Lung (tissue), 12 donors: ENCODE results near the gene BCAN. TPM values are rescaled to one million over a fixed set of nuclear protein-coding genes. Genes with fewer than 3 reads are reported as not detected.

ENCODE experiments used
- ATAC-seq: fragments of 200-7000 bp; cut with Tn5 transposase; one replicate; pipeline ENCODE4 v1.9.1; 2020; ENCODE audit warnings: moderate number of reproducible peaks; ENCODE audit not compliant: insufficient read depth, low FRiP score
- DNase-seq, 3 donors: peaks; one replicate each; pipeline ENCODE4 v3.0.0-alpha.2; 2013 to 2017
- H3K27ac ChIP-seq, 2 donors: one replicate each; pipeline ENCODE4 v1.5.1; 2013; ENCODE audit warnings: mild to moderate bottlenecking in 2 of 2, moderate library complexity in 2 of 2, control low read depth in 1 of 2, inconsistent platforms in 1 of 2, low read depth in 1 of 2, low read length in 1 of 2
- H3K27me3 ChIP-seq, 3 donors: one replicate each; pipeline ENCODE4 v1.5.1; 2013; ENCODE audit warnings: low read length in 2 of 3; ENCODE audit not compliant: control insufficient read depth in 3 of 3, insufficient read depth in 3 of 3
- H3K36me3 ChIP-seq, 4 donors: one replicate each; pipeline ENCODE4 v1.5.1; 2013; ENCODE audit warnings: low read length in 4 of 4, mild to moderate bottlenecking in 1 of 4, moderate library complexity in 1 of 4; ENCODE audit not compliant: control insufficient read depth in 4 of 4, insufficient read depth in 4 of 4
- H3K4me1 ChIP-seq, 5 donors: one replicate each; pipeline ENCODE4 v1.5.1; 2013; ENCODE audit warnings: low read length in 5 of 5, mild to moderate bottlenecking in 2 of 5, moderate library complexity in 1 of 5; ENCODE audit not compliant: control insufficient read depth in 5 of 5, insufficient read depth in 5 of 5
- H3K4me3 ChIP-seq: one replicate; pipeline ENCODE4 v1.5.1; 2013; ENCODE audit warnings: mild to moderate bottlenecking, control low read depth, moderate library complexity
- H3K9ac ChIP-seq, 2 donors: one replicate each; pipeline ENCODE4 v1.5.1; 2013; ENCODE audit warnings: low read length in 2 of 2, control low read depth in 1 of 2; ENCODE audit not compliant: insufficient read depth in 1 of 2
- H3K9me3 ChIP-seq, 4 donors: one replicate each; pipeline ENCODE4 v1.5.1; 2013; ENCODE audit warnings: low read length in 3 of 4, mild to moderate bottlenecking in 1 of 4, moderate library complexity in 1 of 4; ENCODE audit not compliant: control insufficient read depth in 4 of 4, insufficient read depth in 3 of 4
- CTCF ChIP-seq: IDR thresholded peaks from 2 replicates; pipeline ENCODE4 v1.5.1; 2012; ENCODE audit warnings: mild to moderate bottlenecking; ENCODE audit errors: control extremely low read depth, extremely low read depth
- WGBS, 2 donors: extraction: QIAGEN DNeasy Blood & Tissue Kit; methylation state at CpG; one replicate each; pipeline ENCODE4 v1.1.7; 2013; 5-methylcytosine and 5-hydroxymethylcytosine counted together
- polyA plus RNA-seq, 2 donors: library from polyadenylated mRNA; stranded (reverse); fragments of 200-250 nt; gene quantifications; one replicate each; pipeline ENCODE4 v1.2.1, GENCODE V29; 2013
- total RNA-seq, 2 donors: library from RNA; depleted of rRNA in 1 of 2; stranded (reverse); fragments of >200 nt in 1 of 2; gene quantifications; one replicate each; pipeline ENCODE4 v1.2.1, GENCODE V29; 2014 to 2021
- donor health status: control.
- donor health status: control.
- donor health status: Bipolar disorder and iron deficiency.
- donor health status: healthy.
- donor health status: DM: yes; HTN: yes; CAD: no.

Gene BCAN
- total and polyA plus RNA-seq, 4 donors, result 0.05 to 1.1 (median 0.12) TPM

GRCh38 chr1:156640842-156641706 is 843 bp upstream of the BCAN start:
- 36 to 40% methylated on average over 6 of the region's 6 CpGs for WGBS, 2 donors
- Histone ChIP-seq H3K4me1 (peaks cover 0 to 8% (median 0%) of the 10 kb centered on the region in 5 donors), H3K27ac (no peak overlapping the region), H3K9ac (no peak overlapping the region), H3K4me3 (no peak overlapping the region), H3K27me3 (peaks cover 15 to 87% (median 60%) of the 10 kb centered on the region in 3 donors), H3K9me3 (no peaks in the 10 kb centered on the region), H3K36me3 (no peaks in the 10 kb centered on the region)
- DNase-seq (no peak), ATAC-seq (no peak)
- TF ChIP-seq CTCF, result no peak

GRCh38 chr1:156642265-156643048 is 540 bp downstream of the BCAN start:
- H3K27me3 ChIP-seq, result peaks cover 15 to 90% (median 67%) of the 10 kb centered on the region in 3 donors
- no peak overlapping the region for H3K9ac ChIP-seq

GRCh38 chr1:156643049-156643777 is 1.3 kb downstream of the BCAN start:
- no peak overlapping the region for H3K9ac ChIP-seq
- H3K27me3 ChIP-seq, result peaks cover 15 to 91% (median 73%) of the 10 kb centered on the region in 3 donors
- H3K36me3 ChIP-seq, result no peaks in the 10 kb centered on the region
- ATAC-seq, result no peak
- WGBS, 2 donors, result 48 to 53% methylated on average over 7 of the region's 7 CpGs
- TF ChIP-seq CTCF, result no peak
- DNase-seq, result peak in 1 of 3 donors; percentile 2
- no peaks in the 10 kb centered on the region for H3K9me3 ChIP-seq
- no peak overlapping the region for H3K4me3 ChIP-seq
- no peak overlapping the region for H3K27ac ChIP-seq
- H3K4me1 ChIP-seq, result peaks cover 0 to 8% (median 0%) of the 10 kb centered on the region in 5 donors

More at GRCh38 chr1:156642265-156643048, 540 bp downstream of the BCAN start:
- peaks cover 0 to 8% (median 0%) of the 10 kb centered on the region in 5 donors for H3K4me1 ChIP-seq
- TF ChIP-seq CTCF, result no peak
- no peak for DNase-seq
- H3K27ac ChIP-seq, result no peak overlapping the region
- H3K9me3 ChIP-seq, result no peaks in the 10 kb centered on the region
- no peak overlapping the region for H3K4me3 ChIP-seq
- ATAC-seq, result no peak
- WGBS, 2 donors, result 12% methylated on average over 39 to 40 of the region's 40 CpGs
- no peaks in the 10 kb centered on the region for H3K36me3 ChIP-seq
